Natural killer cell (primary cell): ENCODE measurements around the gene SLC35F3. TPM values are rescaled to one million over a fixed set of nuclear protein-coding genes. Genes with fewer than 3 reads are reported as not detected.

Source experiments
- ATAC-seq, 3 donors: fragments of 150-1000 bp in 2 of 3; fragments of 200-7000 bp in 1 of 3; cut with Tn5 transposase; 1 replicate in 1 of 3; 2 replicates in 2 of 3; pipeline ENCODE4 v1.10.0; 2021; ENCODE audit warnings: mild to moderate bottlenecking in 2 of 3, moderate library complexity in 2 of 3
- DNase-seq, 2 donors: peaks; one replicate each; pipeline versions ENCODE4 v3.0.0 to v3.0.0-alpha.2; 2013 to 2021; ENCODE audit warnings: mixed read lengths in 1 of 2
- H3K27ac ChIP-seq: one replicate; pipeline ENCODE4 v1.5.1; 2013; ENCODE audit warnings: mild to moderate bottlenecking, low read length
- H3K27me3 ChIP-seq: one replicate; pipeline ENCODE4 v1.6.1; 2013; ENCODE audit warnings: low read length; ENCODE audit not compliant: control insufficient read depth, insufficient read depth
- H3K36me3 ChIP-seq: one replicate; pipeline ENCODE4 v1.6.1; 2013; ENCODE audit warnings: low read length; ENCODE audit not compliant: control insufficient read depth, insufficient read depth
- H3K4me1 ChIP-seq: one replicate; pipeline ENCODE4 v1.6.1; 2013; ENCODE audit warnings: low read length; ENCODE audit not compliant: control insufficient read depth, insufficient read depth
- H3K4me3 ChIP-seq: one replicate; pipeline ENCODE4 v1.5.1; 2013; ENCODE audit warnings: low read length
- H3K9me3 ChIP-seq: one replicate; pipeline ENCODE4 v1.6.1; 2013; ENCODE audit warnings: low read length; ENCODE audit not compliant: control insufficient read depth, insufficient read depth
- H3K27ac Mint-ChIP-seq, 2 donors: one replicate each; pipeline ENCODE4 v1.8.0; 2022; ENCODE audit warnings: mild to moderate bottlenecking in 2 of 2, mixed read lengths in 2 of 2, moderate library complexity in 1 of 2
- H3K27me3 Mint-ChIP-seq, 2 donors: one replicate each; pipeline ENCODE4 v1.8.0; 2022; ENCODE audit warnings: low read depth in 2 of 2, mixed read lengths in 2 of 2
- H3K36me3 Mint-ChIP-seq: one replicate; pipeline ENCODE4 v1.8.0; 2022; ENCODE audit warnings: mixed read lengths
- H3K4me1 Mint-ChIP-seq, 2 donors: one replicate each; pipeline ENCODE4 v1.8.0; 2022; ENCODE audit warnings: mixed read lengths in 2 of 2
- H3K4me3 Mint-ChIP-seq: one replicate; pipeline ENCODE4 v1.8.0; 2022; ENCODE audit warnings: mild to moderate bottlenecking, moderate library complexity, mixed read lengths
- H3K9me3 Mint-ChIP-seq, 2 donors: one replicate each; pipeline ENCODE4 v1.8.0; 2022; ENCODE audit warnings: mixed read lengths in 2 of 2
- CTCF ChIP-seq: fragments of 200-600 bp; IDR thresholded peaks from one replicate; pipeline ENCODE4 v1.8.0; 2022; ENCODE audit warnings: antibody characterized with exemption
- WGBS: methylation state at CpG from one replicate; pipeline ENCODE4 v1.1.7; 2013; ENCODE audit warnings: missing lambda C conversion rate; ENCODE audit not compliant: insufficient coverage; 5-methylcytosine and 5-hydroxymethylcytosine counted together
- intact Hi-C: fragments of 100-400 bp; cut with micrococcal nuclease; formaldehyde crosslinking; loops from one replicate; pipeline ENCODE4 v1.14.2; 2022
- total RNA-seq, 4 donors: library from RNA; stranded (reverse); fragments of 120-200 nt in 1 of 4; gene quantifications; one replicate each; pipeline versions ENCODE4 v1.2.3 to v1.2.4, GENCODE V29; 2013 to 2022

Gene SLC35F3
- total RNA-seq, 3 donors from 2014 or later (not counting 1 experiment from before 2014, with no cell fraction given): not detected

- Histone ChIP-seq H3K4me1 (no peaks in the 10 kb centered on the region), H3K27me3 (no peaks in the 10 kb centered on the region), H3K4me3 (no peak overlapping the region), H3K9me3 (no peaks in the 10 kb centered on the region), H3K27ac (no peak overlapping the region), H3K36me3 (no peaks in the 10 kb centered on the region)
- H3K4me3 Mint-ChIP-seq: no peak overlapping the region
- H3K4me1 Mint-ChIP-seq: no peaks in the 10 kb centered on the region
- H3K36me3 Mint-ChIP-seq: no peaks in the 10 kb centered on the region
- ATAC-seq (no peak), DNase-seq (no peak)
- 80% methylated on average over 1 of the region's 2 CpGs for WGBS
- H3K9me3 Mint-ChIP-seq: peaks cover 16 to 20% of the 10 kb centered on the region in 2 donors
- no peak for TF ChIP-seq CTCF
- H3K27ac Mint-ChIP-seq: no peak overlapping the region
- H3K27me3 Mint-ChIP-seq: peaks cover 0 to 2% of the 10 kb centered on the region in 2 donors
- intact Hi-C loops: no loop called here
Observed at GRCh38 chr1:233868461-233868860, 36.0 kb upstream of the SLC35F3 start.

- TF ChIP-seq CTCF: no peak
- H3K4me3 ChIP-seq: no peak overlapping the region
- H3K36me3 ChIP-seq: no peaks in the 10 kb centered on the region
- Mint-ChIP-seq H3K36me3 (no peaks in the 10 kb centered on the region), H3K4me3 (no peak overlapping the region), H3K9me3 (peaks cover 15 to 19% of the 10 kb centered on the region in 2 donors), H3K27me3 (peaks cover 0 to 2% of the 10 kb centered on the region in 2 donors), H3K4me1 (no peaks in the 10 kb centered on the region), H3K27ac (no peak overlapping the region)
- no peak overlapping the region for H3K27ac ChIP-seq
- no peaks in the 10 kb centered on the region for H3K9me3 ChIP-seq
- DNase-seq: no peak
- no peak for ATAC-seq
- H3K27me3 ChIP-seq: no peaks in the 10 kb centered on the region
- intact Hi-C loops: no loop called here
- no peaks in the 10 kb centered on the region for H3K4me1 ChIP-seq
Observed at GRCh38 chr1:233869680-233870079, 34.8 kb upstream of the SLC35F3 start.

GRCh38 chr1:233873666-233874065, 30.8 kb upstream of the SLC35F3 start:
- H3K27ac ChIP-seq: no peak overlapping the region
- no peak overlapping the region for H3K4me3 Mint-ChIP-seq
- H3K9me3 ChIP-seq: no peaks in the 10 kb centered on the region
- H3K4me3 ChIP-seq: no peak overlapping the region
- H3K36me3 ChIP-seq: no peaks in the 10 kb centered on the region
- H3K27ac Mint-ChIP-seq: no peak overlapping the region
- no peaks in the 10 kb centered on the region for H3K36me3 Mint-ChIP-seq
- H3K4me1 Mint-ChIP-seq: no peaks in the 10 kb centered on the region
- H3K4me1 ChIP-seq: no peaks in the 10 kb centered on the region
- TF ChIP-seq CTCF: no peak
- H3K27me3 Mint-ChIP-seq: no peaks in the 10 kb centered on the region
- DNase-seq (no peak), ATAC-seq (no peak)
- peaks cover 7% of the 10 kb centered on the region in 2 donors for H3K9me3 Mint-ChIP-seq
- whole genome bisulfite sequencing: 90% methylated on average over 4 of the region's 4 CpGs
- intact Hi-C loops: no loop called here
- H3K27me3 ChIP-seq: no peaks in the 10 kb centered on the region

- Histone ChIP-seq H3K27ac (no peak overlapping the region), H3K36me3 (no peaks in the 10 kb centered on the region), H3K27me3 (no peaks in the 10 kb centered on the region), H3K4me3 (no peak overlapping the region), H3K4me1 (no peaks in the 10 kb centered on the region), H3K9me3 (no peaks in the 10 kb centered on the region)
- H3K4me3 Mint-ChIP-seq: no peak overlapping the region
- no peaks in the 10 kb centered on the region for H3K4me1 Mint-ChIP-seq
- H3K36me3 Mint-ChIP-seq: no peaks in the 10 kb centered on the region
- ATAC-seq (no peak), DNase-seq (no peak)
- H3K9me3 Mint-ChIP-seq: peaks cover 7 to 8% of the 10 kb centered on the region in 2 donors
- intact Hi-C loops: no loop called here
- no peak overlapping the region for H3K27ac Mint-ChIP-seq
- H3K27me3 Mint-ChIP-seq: no peaks in the 10 kb centered on the region
- TF ChIP-seq CTCF: no peak
- WGBS: 98% methylated on average over 3 of the region's 3 CpGs
Observed at GRCh38 chr1:233879841-233880240, 24.6 kb upstream of the SLC35F3 start.
